DLD1 (cell line): ENCODE data around the gene MORN5.

Experiments used
- in situ Hi-C: cut with HindIII; loops from 2 replicates; pipeline ENCODE4 v1.10.0; 2017; ENCODE audit warnings: low sequenced_read_pairs

MORN5 gene

DNA sequence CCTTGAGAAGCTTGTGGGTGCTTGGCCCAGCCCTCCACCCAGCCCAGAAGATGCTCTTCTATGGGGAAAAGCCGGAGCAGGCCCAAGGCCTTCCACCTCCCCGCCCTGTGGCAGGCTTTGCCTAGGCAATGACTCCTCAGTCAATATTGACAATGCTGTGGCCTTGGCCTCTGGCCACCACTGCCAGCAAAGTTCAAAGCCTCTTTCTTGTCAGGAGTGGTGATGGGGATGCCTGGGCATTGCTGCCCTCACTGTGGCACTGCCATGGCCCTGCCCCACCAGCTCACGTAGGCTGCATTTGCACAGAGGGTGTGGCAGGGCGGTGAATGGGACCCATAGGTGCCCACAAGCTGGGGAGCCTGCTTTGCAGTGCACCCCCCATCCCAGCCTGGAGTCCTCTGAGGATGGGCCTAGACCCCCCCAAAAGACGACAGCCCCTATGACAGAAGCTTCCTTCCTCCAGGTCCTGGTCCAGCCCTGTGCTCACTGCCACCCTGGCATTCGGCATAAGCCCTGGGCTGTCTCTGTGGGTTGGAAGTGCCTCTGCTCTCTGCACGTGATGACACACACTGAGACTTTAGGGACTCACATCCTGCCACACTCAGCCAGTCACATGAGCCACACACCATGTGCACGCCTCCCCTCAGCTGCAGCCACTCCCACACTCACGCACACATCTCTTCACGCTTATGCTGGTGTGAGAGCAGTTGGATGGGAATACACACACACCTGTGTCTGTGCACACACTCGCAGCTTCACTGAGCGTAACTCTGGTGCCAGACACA lies 31.1 kb downstream of the MORN5 start:
- in situ Hi-C loops, result no loop called here

DNA sequence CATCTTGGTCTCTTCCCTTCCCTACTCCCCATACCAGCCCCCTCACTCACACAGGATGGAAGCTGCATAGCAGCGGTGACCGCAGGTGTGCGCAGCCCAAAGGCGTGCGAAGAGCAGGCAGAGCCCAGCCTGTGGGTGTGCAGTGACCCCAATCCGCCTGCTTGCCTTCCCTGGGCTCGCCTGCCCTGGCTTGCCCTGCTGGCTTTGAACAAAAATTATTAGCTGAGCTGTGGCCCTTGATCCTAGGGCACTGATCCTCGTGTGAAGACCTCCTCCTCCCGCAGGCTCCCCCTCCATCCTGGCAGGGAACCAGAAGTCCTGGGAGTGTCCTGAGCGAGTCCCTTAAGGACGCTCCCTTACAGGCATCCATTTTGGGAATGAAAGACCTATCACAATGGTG lies 31.9 kb downstream of the MORN5 start:
- in situ Hi-C loops, result no loop called here

DNA sequence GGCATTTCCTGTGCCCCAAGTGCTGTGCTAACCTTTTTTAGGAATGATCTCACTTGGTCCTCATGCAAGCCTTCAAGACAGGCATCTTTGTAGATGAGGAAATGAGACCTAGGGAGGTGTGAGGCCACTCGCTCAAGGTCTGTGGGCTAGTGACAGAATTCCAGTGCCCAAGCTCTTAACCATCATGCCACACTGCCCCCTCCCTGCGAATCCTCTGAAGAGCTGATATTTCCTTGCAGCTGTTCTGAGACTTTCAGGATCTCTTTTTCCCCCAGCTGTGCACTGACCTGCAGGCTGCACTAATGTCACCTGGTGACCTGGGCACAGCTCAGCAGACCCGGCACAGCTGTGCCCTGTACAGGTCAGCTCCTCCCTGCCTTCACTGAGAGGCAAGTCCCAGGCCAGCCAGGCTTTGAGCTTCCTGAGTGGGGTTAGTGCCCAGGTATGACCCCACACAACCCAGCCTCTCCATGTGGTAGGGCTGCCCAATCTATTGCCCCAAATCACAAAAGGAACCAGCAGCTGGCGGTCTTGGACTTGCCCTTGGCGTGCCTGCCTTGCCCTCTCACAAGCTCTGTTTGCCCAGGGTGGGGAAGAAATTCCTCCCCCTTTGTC lies 32.7 kb downstream of the MORN5 start:
- in situ Hi-C loops, result no loop called here

DNA sequence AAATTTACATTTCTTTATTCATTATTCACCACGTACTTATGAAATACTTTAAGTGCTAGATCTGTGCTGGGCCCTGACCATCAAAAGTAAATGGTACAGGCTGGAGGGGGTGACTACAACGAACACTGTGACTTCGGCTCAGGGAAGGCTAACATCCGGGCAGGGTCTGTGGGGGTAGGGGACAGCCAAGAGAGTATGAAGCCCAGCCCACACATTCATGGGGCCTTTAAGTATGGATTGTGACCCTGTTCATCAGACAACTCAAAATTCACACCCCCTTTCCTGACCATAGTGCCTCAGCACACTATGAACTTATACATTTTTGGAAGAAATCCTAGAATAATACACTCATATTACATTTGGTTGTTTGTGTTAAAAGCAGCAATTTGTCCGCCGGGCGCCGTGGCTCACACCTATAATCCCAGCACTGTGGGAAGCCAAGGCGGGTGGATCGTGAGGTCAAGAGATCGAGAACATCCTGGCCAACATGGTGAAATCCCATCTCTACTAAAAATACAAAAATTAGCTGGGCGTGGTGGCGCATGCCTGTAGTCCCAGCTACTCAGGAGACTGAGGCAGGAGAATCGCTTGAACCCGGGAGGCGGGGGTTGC lies 33.3 kb downstream of the MORN5 start:
- in situ Hi-C loops, result no loop called here

DNA sequence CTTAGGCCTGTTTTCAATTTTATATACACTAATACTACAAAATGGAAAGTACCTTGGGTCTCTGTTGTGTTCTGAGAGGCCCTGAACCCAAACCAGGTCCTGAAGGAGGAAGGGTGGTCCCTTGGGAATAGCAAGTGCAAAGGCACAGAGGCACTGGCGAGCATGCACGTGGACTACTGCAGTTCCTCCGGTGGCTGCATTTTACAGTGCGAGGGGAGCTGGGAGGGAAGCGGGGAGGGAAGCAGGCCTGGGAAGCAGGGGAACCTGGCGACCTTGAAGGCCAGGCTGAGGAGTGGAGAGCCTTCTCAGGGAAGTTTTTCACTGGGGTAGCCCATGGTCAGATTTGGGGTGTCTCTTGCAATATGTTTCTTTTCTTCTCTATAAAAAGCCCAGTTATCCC lies 33.9 kb downstream of the MORN5 start:
- in situ Hi-C loops, result no loop called here

DNA sequence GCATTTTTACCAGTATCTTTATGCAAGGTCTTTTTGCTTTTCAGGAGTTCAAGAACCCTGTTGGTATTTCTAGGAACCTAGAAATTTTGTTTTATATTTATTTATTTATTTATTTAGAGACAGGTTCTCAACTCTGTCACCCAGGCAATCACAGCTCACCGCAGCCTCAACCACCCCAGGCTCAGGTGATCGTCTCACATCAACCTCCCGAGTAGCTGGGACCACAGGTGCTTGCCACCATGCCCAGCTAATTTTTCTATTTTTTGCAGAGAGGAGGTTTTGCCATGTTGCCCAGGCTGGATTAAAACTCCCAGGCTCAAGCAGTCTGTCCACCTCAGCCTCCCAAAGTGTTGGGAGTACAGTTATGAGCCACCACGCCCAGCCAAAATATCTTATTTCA lies 36.2 kb downstream of the MORN5 start:
- in situ Hi-C loops, result no loop called here

DNA sequence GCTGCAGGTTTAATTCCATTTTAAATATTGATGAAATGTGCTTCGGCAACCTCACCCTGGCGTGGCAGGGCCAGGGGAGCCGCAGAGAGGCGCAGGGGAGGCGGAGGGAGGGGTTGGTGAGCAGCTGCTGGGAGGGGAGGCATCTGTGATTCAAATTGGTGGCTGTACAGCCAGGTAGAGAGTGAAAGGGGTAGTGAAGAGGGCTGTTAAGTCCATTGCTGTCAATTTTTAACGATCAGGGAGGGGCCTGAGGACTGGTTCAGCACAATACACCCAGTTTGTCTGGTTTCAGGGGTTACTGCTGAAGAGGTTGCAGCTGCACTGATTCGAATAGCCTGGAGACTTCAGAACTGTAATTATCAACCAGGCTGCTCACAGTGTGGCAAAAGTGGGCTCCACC lies 37.7 kb downstream of the MORN5 start:
- in situ Hi-C loops, result no loop called here

DNA sequence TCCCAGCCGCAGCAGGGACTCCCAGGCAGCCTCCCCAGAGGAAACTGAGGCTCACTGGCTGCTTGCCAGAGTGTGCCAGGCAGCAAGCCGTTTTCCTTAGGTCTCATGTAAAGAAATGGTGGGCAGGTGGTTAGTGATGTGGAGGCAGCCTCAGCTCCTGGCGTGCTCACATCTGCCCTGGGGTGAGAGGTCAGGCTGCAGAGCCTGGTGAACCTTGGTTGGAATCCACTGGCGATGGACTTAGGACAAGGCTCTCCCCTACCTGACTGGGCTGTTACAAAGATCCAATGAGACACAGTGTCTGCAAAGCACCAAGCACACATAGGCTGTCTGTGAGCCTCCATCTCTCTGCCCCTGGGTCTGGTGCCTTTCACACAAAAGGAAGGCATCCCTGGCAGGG lies 38.2 kb downstream of the MORN5 start:
- in situ Hi-C loops, result no loop called here

DNA sequence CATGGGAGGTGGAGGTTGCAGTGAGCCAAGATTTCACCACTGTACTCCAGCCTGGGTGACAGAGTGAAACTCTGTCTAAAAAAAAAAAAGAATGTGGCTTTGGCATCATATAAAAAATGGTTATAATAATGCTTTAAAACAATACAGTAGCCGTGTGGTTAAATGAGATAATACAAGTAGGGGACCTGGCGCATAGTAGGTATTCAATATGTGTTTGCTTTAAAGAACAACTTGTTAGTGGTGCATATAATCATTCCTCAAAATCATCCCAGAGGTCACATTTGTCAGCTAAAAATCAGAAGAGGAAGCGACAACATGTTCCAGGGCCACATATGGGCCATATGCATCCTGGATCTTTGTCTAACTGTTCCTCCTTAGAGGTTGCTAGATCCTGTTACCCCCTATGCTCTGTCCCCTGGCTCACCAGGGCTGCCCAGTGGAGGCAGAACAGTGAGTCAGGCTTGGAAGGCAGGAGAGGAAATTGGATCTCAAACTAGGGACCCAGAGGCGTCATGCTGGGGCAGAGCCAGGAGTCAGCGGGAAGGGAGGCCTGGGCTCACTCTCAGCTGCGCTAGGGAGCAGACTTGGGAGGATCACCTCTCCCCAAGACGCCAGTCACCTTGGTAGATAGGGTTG lies 41.4 kb downstream of the MORN5 start:
- in situ Hi-C loops, result no loop called here

DNA sequence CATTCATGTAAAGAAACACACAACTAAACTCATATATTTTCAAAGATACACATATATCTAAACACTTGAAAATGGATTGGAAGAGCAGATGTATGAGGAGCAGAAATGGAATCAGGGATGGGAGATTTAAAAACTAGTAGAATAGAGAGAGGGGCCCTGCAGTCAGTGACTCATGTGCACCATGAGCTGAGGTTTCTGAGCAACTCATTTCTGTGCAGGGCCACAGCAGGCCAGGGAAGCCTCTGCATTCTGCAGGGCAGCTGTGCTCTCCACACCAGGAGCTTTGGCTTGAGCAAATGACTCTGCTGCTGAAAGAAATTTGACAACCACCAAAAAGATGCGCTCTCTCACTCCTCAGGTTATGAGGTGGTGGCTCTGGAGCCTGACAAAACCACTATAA lies 41.9 kb downstream of the MORN5 start:
- in situ Hi-C loops, result no loop called here

DNA sequence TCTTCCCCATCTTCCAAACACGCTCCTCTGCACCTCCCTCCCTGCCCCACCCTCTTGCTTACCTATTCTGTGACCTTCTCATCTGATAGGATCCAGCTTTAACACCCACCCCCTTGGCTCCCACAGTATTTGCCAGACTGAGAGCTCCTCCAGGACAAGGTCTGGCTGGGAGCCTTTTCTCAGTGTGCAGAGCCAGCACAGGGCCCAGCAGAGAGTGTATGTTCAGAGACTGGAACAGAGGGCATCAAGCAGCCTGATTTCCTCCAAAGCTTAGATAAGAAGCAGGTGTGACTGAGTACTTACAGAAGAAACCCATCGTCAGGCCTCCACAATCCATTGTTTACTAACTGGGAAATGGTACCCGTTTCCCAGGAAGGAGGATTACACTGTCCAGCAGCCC lies 42.4 kb downstream of the MORN5 start:
- in situ Hi-C loops, result no loop called here

DNA sequence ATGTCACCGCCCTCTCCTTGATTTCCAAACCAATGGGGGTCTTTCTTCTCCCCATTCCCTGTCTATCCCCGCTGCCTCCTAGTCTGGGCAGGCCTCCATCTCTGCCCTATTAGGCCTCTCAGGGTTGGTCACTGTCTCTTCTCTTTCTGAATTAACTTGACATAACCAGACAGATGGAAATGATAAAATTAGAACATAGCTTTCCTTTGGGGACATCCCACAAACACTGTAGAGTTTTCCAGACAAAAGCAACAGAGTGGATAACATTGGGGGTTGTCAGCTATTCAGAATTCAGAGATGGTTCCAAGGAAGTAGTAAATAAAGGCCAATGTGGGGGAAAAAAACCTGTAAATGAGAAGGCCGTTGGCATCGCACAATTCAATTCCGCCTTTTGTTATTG lies 44.3 kb downstream of the MORN5 start:
- in situ Hi-C loops, result no loop called here

DNA sequence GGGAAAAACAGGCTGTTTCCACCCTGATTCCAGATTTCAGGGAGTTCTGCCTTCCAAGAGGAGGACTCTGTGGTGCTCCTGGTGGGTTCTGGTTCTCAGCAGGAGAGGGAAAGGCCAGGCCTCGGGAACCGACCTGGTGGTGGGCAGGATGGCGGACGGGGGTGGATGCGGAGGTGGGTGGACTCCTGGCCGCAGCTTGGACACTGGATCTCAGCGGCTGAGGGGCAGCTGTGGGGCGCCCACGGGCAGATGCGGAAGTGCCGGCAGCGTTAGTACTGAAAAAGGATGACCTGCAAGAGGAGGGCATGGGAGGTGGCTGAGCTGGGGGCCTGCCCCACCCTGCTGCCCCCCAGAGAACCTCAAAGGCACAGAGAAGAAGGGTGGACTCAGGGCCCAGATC lies 44.8 kb downstream of the MORN5 start:
- in situ Hi-C loops, result no loop called here

DNA sequence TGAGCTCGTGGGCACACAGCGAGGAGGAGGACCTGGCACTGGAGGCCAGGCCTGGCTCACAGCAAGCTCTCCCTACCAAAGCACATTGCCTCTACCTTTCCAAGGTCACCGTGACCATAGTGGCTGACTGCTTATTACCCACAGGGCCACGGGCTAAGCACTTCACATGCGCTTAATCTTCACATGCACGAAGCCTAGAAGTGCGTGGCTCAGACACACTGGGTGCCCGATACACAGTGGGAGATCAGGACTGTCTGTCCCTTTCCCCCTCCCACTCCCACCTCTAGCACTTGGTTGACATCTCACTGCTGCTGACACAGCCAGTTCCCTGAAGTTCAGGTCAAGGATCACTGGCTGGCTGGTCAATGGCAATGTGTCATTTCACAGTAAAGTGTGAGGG lies 45.5 kb downstream of the MORN5 start:
- in situ Hi-C loops, result no loop called here

DNA sequence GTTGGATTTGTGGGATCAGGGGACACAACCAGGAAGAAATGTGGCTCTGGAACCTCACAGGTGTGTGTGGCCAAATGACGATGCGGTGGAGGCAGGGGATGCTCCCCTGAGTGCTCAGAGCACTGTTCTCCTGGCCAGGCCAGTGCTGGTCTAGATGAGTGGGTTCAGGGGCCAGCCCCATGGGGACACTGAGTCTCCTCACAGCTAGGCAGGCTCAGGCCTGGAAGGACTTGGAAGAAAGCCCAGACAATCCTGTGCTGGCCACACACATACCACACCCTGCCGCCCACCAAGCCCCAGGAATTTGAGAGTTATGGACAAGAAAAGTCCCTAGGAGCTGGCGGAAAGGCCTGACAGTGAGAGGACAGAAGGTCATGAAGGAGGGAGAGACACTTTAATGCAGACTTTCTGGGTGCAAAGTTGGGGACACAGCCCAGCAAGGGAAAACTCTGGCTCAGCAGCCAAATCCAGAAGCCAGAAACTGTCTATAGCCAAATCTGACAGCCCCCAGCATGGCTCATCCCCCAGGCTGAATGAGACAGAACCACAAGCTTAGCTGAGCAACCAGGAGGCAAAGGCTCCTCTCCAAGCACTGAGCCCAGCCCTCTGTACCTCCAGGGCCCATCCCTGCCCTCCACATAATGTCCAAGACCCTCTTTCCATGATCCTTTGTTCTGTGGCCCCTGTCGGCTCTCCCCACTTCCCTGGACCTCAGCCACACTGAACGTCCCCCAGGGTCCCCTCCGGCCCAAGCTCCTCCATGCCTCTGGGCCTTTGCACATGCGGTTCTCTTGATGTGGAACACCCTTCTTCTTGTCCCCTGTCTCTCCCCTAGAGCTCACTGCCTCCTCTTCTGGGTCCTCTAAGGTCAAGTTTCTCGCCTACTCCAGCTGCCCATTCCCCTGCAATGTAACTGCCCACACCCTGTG lies 46.7 kb downstream of the MORN5 start:
- in situ Hi-C loops, result no loop called here

DNA sequence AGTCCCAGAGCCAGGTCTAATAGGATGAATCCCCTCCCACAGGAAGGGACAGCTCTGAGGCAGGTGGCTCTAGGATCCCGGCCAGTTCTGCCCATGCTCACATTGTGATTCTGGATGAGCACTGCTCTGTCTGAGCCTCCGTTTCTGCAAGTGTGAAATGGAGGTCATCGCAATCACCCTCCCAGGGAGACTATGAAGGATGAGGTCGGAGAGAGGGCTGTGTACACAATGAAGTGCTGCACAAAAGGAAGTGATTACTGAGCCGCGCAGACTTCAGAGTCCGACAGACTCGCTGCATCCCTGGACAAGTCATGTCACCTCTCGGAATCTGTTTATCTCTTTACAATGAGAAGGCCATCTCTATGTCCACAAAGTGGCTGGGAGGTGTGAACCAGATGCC lies 47.4 kb downstream of the MORN5 start:
- in situ Hi-C loops, result no loop called here

DNA sequence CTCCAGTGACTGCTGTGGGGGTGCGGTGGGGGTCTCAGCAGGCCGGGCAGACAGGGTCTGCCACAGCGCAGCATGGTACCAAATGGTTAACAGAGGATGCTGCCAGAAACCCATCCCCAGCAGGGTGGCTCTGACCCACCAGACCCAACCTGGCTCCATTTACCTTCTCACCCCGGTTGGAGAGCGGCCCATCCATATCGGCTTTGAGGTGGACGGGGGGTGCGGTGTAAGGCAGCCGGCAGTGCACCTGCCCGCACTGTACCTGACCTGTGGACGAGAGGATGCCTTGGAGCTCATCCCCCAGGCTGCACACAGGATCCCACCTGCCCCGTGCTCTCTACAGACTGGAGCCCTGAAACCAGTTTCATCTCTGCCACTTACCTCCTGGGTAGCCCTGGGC lies 49.7 kb downstream of the MORN5 start:
- in situ Hi-C loops, result no loop called here

DNA sequence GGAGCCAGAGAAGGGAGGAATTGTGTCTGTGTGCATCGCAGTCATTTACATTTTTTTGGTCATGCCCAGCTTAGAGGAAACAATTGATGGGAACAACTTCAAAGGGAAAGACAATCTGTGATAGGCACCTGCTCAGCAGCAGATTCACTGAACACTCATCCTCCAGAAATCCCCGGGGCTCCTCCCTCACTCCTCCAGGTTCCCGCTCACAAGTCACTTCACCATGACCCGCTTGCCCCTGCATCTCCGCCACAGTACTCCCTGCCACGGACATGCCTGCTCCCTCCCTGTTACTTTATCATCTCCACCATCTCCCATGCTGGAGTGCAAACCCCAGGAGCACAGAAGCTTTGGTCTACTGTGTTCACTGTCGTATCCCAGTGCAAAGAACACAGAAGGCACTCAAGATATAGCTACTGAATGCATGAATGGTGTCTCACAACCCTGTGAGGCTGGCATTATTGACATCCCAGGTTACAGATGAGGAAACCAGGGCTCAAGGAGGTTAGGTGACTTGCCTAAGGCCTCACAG lies 52.8 kb downstream of the MORN5 start:
- in situ Hi-C loops, result no loop called here

DNA sequence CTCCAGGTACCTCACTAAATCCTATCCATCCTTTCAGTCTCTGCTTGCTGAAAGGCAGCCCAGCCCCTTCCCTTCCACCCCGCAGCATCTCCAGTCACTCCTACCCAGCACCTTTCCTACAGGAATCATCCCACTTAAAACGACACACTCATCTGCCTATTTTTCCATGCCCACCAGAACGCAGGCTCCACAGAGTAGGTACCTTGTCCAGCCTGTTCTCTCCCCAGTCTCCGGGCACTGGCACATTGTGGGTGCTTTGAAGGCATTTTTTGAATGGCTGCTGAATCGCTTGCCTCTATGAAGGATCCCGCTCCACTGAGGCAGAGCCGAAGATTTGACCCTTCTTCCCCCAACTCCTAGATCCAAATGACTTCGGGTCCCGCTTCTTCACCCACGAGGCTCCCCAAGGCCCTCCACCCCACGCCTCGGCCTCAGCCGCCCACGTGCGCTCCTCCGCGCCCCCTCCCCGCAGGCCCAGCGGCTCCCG lies 53.4 kb downstream of the MORN5 start:
- in situ Hi-C loops, result no loop called here

DNA sequence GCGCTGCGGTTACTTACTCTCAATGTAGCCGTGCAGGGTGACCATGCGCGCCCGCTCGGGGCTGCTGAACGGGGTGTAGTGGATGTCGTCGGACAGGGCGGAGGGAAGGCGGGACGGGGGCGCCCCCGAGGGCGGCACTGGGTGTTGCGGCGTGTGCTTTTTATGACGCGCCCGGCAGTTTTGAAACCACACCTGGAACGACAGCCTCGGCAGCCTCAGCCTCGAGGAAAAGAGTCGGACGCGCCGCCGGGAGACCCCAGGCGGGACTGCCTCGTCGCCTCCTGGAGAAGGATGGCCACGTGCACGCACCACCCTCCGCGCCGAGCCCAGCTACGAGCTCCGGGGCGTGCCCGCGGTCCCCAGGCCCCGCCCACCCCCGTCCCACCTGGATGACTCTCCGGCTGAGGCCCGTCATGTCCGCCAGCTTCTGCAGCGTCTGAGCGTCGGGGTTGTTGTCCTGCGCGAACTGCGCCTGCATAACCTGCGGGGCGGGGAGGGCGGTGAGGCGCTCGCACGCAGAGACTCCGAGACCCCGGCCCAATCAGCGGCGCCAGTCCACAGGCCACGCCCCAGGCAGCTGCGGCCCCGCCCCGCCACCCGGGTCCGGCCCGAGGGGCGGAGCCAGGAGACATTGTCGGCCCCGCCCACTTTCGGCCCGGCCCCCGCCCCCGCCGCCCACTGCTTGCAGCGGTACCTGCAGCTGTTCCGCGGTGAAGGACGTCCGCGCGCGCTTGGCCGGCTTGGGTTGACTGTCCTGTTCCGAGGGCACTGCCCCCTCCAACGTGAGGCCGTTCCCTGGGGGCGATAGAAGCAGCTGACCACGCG lies 54.1 kb downstream of the MORN5 start:
- in situ Hi-C loops, result no loop called here
